Liver (tissue), 3 donors: ENCODE results near the gene GPI.

Experiments
- ATF3 ChIP-seq: IDR thresholded peaks from 2 replicates; pipeline ENCODE4 v1.6.1; 2016; ENCODE audit warnings: antibody characterized with exemption
- CTCF ChIP-seq: fragments of 150-350 bp; IDR thresholded peaks from 2 replicates; pipeline ENCODE4 v1.5.1; 2017; ENCODE audit warnings: improper control_type of control experiment, low read depth, low read length; ENCODE audit not compliant: missing input control
- FOXA1 ChIP-seq: IDR thresholded peaks from 2 replicates; pipeline ENCODE4 v1.6.1; 2016; ENCODE audit warnings: antibody characterized with exemption
- MAX ChIP-seq: IDR thresholded peaks from 2 replicates; pipeline ENCODE4 v1.6.1; 2016; ENCODE audit warnings: antibody characterized with exemption
- RAD21 ChIP-seq, 2 donors: IDR thresholded peaks; 2 replicates each; pipeline ENCODE4 v1.6.1; 2016; ENCODE audit warnings: antibody characterized with exemption in 2 of 2, mild to moderate bottlenecking in 2 of 2
- REST ChIP-seq: IDR thresholded peaks from 2 replicates; pipeline ENCODE4 v1.6.1; 2016; ENCODE audit warnings: antibody characterized with exemption, mild to moderate bottlenecking
- RXRA ChIP-seq, 2 donors: IDR thresholded peaks; 2 replicates each; pipeline ENCODE4 v1.6.1; 2017 to 2018; ENCODE audit warnings: antibody characterized with exemption in 2 of 2, mild to moderate bottlenecking in 1 of 2
- SP1 ChIP-seq: IDR thresholded peaks from 2 replicates; pipeline ENCODE4 v1.6.1; 2018; ENCODE audit warnings: antibody characterized with exemption, mild to moderate bottlenecking
- TAF1 ChIP-seq: conservative IDR thresholded peaks from 2 replicates; pipeline ENCODE4 v1.6.1; 2016; ENCODE audit warnings: antibody characterized with exemption, mild to moderate bottlenecking
- ZBTB33 ChIP-seq: IDR thresholded peaks from 2 replicates; pipeline ENCODE4 v1.6.1; 2016; ENCODE audit warnings: antibody characterized with exemption
- donor health status: healthy.
- donor health status: healthy.

- TF ChIP-seq CTCF (no peak), ZBTB33 (no peak), REST (no peak), MAX (no peak), RAD21 (IDR thresholded peaks at IDR 0.05) (no peak), RXRA (IDR thresholded peaks at IDR 0.05) (no peak), ATF3 (no peak), TAF1 (no peak), FOXA1 (no peak), SP1 (no peak)
These were observed 26.8 kb downstream of the GPI start for GRCh38 chr19:34391813-34392212.
